ELF-1 (cell line): Measurements from ENCODE around the gene TMED6.

Experiments
- DNase-seq: peaks from one replicate; pipeline ENCODE4 v3.0.0-alpha.2; 2016; ENCODE audit warnings: low read depth, low spot score

The TMED6 gene

DNA sequence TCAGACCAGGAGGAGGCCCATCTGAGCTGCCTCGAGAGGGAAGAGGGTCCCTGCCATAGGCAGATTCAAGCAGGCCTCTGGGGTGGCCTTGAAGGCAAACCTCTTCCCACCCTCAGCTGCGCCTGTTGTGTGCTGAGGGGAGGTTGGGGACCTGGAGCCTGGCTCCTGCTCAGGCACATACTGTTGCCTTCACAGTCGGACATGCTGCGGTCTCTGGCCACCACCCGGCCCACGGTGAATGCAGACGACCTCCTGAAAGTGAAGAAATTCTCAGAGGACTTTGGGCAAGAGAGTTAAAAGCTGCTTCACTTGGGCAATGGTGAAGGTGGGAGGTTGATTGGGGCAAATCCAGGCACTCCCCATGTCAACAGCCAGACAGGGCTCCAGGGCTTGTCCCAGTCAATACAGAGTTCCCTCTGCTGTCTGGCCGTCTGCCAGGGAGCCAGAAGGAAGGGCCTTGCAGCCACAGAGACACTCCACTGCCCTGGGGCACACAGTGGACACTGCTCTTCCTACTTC lies 27.5 kb downstream of the TMED6 start:
- DNase-seq: no peak

GRCh38 chr16:69323415-69323814 lies 28.2 kb downstream of the TMED6 start:
- no peak for DNase-seq

DNA sequence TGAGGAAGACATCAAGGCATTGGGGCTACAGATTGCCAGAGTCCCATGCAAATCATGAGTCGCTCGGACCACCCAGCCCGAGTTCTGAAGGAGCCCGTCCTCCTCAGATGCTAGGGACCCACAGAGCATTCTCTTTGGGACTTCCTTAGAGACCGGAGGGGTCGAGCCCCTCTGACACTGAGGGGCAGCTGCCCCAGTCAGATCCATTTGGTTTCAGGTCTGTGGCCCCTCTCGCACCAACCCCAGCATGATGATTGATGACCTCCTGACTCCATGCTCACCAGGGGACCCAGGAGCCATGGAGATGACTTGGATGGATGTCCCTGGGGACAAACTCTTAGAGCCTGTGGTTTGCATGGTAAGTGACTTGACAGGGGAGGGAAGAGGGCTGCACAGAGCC lies 29.2 kb downstream of the TMED6 start:
- DNase-seq: no peak

DNA sequence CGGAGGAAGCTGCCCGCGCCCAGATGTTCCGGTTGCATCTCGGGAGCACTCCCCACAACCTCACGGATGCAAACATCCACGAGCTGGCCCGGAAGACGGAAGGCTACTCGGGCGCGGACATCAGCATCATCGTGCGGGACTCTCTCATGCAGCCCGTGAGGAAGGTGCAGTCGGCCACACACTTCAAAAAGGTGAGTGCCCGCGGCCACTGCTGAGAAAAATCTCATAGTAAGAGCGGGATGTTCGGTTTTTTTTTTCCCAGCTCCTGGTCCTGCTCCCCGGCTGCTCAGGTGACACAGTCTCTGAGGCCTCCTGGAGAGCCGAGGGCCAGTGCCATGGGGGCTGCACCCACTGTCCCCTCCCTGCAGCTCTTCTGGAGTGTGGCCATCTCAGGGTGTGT lies 30.5 kb downstream of the TMED6 start:
- no peak for DNase-seq

GRCh38 chr16:69320740-69321073 lies 30.9 kb downstream of the TMED6 start:
- DNase-seq: no peak

- no peak for DNase-seq
Measured at GRCh38 chr16:69319826-69320739, 31.5 kb downstream of the TMED6 start.

- DNase-seq: no peak
Measured at GRCh38 chr16:69319381-69319780, 32.2 kb downstream of the TMED6 start.

DNA sequence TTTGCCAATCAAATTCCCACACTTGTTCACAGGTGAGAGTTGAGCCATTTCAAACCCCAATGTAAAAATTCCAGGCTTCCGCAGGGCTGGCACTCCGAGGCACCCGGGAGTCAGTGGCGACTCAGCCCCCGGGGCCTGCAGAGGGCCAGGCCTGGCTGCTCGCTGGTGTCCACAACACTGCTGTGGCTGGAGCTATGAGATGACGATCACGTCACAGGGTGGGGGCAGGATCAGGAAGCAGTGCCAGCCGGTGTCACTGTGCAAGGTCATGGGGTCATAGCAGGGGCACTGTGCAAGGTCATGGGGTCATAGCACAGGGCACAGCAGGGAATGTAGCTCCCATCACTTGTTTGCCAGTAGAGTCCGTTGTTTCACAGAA lies 32.7 kb downstream of the TMED6 start:
- no peak for DNase-seq

DNA sequence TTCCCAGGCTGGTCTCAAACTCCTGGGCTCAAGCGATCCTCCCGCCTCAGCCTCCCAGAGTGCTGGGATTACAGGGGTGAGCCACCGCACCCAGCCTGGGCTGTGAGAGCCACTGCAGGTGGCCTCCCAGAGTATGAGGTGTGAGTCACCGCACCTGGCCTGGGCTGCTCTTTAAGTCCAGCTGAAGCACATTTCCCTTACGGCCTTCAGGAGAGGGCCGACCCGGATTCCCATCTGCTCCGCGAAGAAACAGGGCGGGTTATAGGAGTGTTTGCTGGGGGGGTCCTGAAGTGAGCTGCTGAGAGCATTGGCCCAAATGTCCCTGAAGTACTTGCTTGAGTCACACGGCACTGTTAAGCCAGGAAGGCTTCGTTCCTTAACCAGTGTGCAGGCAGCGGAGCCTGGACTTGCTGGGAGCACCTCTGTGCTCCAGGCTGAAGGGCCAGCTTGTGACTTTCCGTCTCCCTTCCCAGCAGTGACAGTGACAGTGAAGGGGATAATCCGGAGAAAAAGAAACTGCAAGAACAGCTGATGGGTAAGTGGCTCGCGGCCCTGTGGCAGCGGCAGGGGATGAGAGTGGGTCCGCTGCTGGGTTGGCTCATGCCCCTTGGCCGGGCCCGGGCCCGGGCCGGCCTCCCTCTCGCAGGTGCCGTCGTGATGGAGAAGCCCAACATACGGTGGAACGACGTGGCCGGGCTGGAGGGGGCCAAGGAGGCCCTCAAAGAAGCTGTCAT lies 33.2 kb downstream of the TMED6 start:
- DNase-seq: no peak

DNA sequence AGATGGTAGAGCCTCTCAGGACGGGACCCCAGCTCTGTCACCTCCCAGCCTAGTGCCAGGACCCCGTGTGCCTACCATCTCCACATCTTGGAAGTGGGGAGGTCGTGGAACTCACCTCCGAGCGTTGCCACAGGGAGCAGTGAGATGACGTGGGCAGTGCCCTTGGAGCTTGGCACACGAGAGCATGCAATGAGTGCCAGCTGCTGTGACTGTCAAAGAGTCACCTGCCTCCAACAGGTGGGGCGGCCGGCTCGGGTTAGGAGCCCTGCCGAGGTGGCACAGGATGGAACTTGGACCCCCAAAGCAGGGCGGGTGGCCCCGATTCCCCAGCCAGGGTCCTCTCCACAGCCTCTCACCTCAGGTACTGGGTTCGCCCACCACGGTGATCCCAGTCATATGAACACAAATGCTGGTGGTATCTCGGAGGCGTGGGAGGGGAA lies 35.0 kb downstream of the TMED6 start:
- DNase-seq: no peak

- DNase-seq: no peak
Measured at GRCh38 chr16:69315486-69316311, 35.9 kb downstream of the TMED6 start.

DNA sequence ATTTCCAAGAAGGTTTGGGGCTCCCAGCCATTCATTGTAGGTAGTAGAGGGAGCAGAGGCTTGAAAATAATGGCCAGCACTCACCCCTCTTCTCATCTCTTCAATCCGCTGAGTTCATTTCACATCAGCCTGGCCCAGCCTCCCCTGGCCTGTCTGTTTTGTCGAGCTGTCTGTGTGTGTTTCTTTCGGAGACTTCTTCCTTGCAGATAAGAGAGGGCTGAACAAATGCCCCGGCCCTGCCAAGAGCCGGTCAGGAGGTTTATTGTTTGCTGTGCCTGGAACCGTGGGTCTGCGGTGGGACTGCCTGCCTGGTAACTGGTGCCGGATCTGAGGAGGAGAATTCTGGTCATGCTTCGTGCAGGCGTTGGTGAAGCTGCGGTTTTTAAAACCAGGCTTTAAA lies 37.1 kb downstream of the TMED6 start:
- no peak for DNase-seq

- DNase-seq: no peak
Measured at GRCh38 chr16:69313469-69313868, 38.1 kb downstream of the TMED6 start.

- DNase-seq: peak; percentile 51
Measured at GRCh38 chr16:69311533-69312387, 39.8 kb downstream of the TMED6 start.

GRCh38 chr16:69310653-69311532 lies 40.7 kb downstream of the TMED6 start, which contains the start of gene VPS4A:
Gene VPS4A, plus strand, starts transcription at chr16:69311350. Its CDS starts 162 bp downstream, at chr16:69311512.
- peak; percentile 98 for DNase-seq

- DNase-seq: no peak
Measured at GRCh38 chr16:69309316-69309715, 42.3 kb downstream of the TMED6 start.

- no peak for DNase-seq
Measured at GRCh38 chr16:69307856-69308255, 43.7 kb downstream of the TMED6 start.

DNA sequence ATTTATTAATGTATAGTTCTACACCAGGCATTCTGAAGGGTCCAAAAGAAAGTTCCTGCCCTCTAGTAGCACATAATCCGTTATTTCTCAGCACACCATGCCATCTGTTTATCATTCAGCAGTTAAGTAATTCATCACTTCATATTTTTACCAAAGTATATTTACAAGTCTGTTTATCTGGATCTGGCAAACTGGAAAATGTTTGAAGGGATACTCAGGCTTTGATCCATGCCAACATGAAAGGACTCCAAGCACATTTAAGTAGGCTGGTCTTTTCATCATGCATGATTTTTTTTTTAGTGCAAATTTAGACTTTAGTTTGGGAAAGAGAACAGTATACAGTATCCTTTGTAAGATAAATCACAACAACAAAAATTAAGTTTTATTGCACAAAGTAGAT lies 44.5 kb downstream of the TMED6 start:
- DNase-seq: no peak

GRCh38 chr16:69306031-69306430 lies 45.6 kb downstream of the TMED6 start:
- DNase-seq: no peak

- no peak for DNase-seq
Measured at GRCh38 chr16:69302301-69302700, 49.3 kb downstream of the TMED6 start.
